Measurements from ENCODE around the gene GALNT17.

DNA sequence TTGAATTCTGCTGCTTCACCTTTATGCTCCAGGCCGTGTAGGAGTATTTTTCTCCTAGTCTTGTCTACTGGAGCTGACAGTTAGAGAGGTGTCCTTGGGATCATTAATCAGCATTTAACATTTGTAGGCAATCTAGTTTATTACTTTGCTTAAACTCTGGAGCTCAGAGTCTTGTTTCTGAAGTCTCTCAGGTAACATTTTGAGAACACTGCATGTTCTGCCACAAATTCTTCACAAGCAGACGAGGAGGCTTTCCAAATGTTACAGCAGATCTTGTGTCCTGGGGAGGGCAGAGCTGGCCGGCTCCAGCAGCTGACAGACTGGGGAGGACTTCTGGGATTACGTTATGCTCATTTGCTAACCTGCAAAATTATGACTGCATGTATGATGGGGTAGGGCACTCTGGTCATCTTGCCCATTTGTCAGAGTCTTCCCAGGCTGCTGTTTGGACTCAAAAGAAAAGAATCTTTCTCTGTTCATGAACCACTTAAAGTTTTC lies 50.5 kb downstream of the GALNT17 start:
- TF ChIP-seq, protein P1, sequence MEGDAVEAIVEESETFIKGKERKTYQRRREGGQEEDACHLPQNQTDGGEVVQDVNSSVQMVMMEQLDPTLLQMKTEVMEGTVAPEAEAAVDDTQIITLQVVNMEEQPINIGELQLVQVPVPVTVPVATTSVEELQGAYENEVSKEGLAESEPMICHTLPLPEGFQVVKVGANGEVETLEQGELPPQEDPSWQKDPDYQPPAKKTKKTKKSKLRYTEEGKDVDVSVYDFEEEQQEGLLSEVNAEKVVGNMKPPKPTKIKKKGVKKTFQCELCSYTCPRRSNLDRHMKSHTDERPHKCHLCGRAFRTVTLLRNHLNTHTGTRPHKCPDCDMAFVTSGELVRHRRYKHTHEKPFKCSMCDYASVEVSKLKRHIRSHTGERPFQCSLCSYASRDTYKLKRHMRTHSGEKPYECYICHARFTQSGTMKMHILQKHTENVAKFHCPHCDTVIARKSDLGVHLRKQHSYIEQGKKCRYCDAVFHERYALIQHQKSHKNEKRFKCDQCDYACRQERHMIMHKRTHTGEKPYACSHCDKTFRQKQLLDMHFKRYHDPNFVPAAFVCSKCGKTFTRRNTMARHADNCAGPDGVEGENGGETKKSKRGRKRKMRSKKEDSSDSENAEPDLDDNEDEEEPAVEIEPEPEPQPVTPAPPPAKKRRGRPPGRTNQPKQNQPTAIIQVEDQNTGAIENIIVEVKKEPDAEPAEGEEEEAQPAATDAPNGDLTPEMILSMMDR (optimal IDR thresholded peaks at IDR 0.05 in 1 of 3, IDR thresholded peaks at IDR 0.05 in 1 of 3, conservative IDR thresholded peaks at IDR 0.05 in 1 of 3; ENCODE audit: extremely low read depth in 1 of 3, insufficient read depth in 2 of 3, low read length in 3 of 3): no peak
- TF ChIP-seq EZH2 (IDR thresholded peaks at IDR 0.05; ENCODE audit: low read length): no peak
